HepG2 (cell line): ENCODE measurements around the gene EPN3. TPM values are rescaled to one million over a fixed set of nuclear protein-coding genes. Genes with fewer than 3 reads are reported as not detected.
A peak's percentile ranks its signal among the peaks of the same experiment; 100 is the strongest.

ENCODE experiments used
- ATM ChIP-seq: fragments of 450-650 bp; IDR thresholded peaks from 2 replicates; pipeline ENCODE4 v1.7.1; 2017; ENCODE audit warnings: mild to moderate bottlenecking, borderline replicate concordance
- CENPX ChIP-seq: sonication (generic); formaldehyde crosslinking; IDR thresholded peaks from 2 replicates; pipeline ENCODE4 v1.9.0; 2021; ENCODE audit warnings: mild to moderate bottlenecking, missing genetic modification reagents, moderate library complexity
- FOSL1 ChIP-seq: sonication (generic); formaldehyde crosslinking; IDR thresholded peaks from 2 replicates; pipeline ENCODE4 v1.9.0; 2021; ENCODE audit warnings: missing genetic modification reagents, borderline replicate concordance
- HNRNPUL1 ChIP-seq: fragments of 200-400 bp; formaldehyde crosslinking; IDR thresholded peaks from 2 replicates; pipeline ENCODE4 v1.6.1; 2017; ENCODE audit warnings: low read depth, mild to moderate bottlenecking, low read length, moderate library complexity
- IRF2 ChIP-seq: IDR thresholded peaks from 2 replicates; pipeline ENCODE4 v1.6.1; 2018; ENCODE audit warnings: missing genetic modification reagents, missing compliant biosample characterization
- KDM3A ChIP-seq: IDR thresholded peaks from 2 replicates; pipeline ENCODE4 v1.6.1; 2018; ENCODE audit warnings: low read depth, missing compliant biosample characterization
- NCOR1 ChIP-seq: fragments of 200-600 bp; sonication (generic); IDR thresholded peaks from 2 replicates; pipeline ENCODE4 v1.7.0; 2017; ENCODE audit warnings: antibody characterized with exemption, low read length, borderline replicate concordance
- NFIC ChIP-seq: IDR thresholded peaks from 2 replicates; pipeline ENCODE4 v1.6.1; 2012; ENCODE audit warnings: mild to moderate bottlenecking, low read length, inconsistent platforms
- PHB2 ChIP-seq: fragments of 450-650 bp; IDR thresholded peaks from 2 replicates; pipeline ENCODE4 v1.6.1; 2018; ENCODE audit not compliant: partially characterized antibody
- RFX3 ChIP-seq: IDR thresholded peaks from 2 replicates; pipeline ENCODE4 v1.6.1; 2016; ENCODE audit warnings: missing biosample characterization, missing genetic modification reagents
- SCMH1 ChIP-seq: sonication (generic); formaldehyde crosslinking; IDR thresholded peaks from 2 replicates; pipeline ENCODE4 v1.9.0; 2021; ENCODE audit warnings: missing genetic modification reagents, mild to moderate bottlenecking, borderline replicate concordance
- SP5 ChIP-seq: IDR thresholded peaks from 2 replicates; pipeline ENCODE4 v1.6.1; 2016; ENCODE audit warnings: low read depth, borderline replicate concordance
- ZNF317 ChIP-seq: sonication (generic); formaldehyde crosslinking; IDR thresholded peaks from 2 replicates; pipeline ENCODE4 v1.5.0; 2020; ENCODE audit warnings: mild to moderate bottlenecking, missing genetic modification reagents
- ZNF547 ChIP-seq: sonication (generic); formaldehyde crosslinking; IDR thresholded peaks from 2 replicates; pipeline ENCODE4 v1.5.1; 2020; ENCODE audit warnings: mild to moderate bottlenecking, missing genetic modification reagents
- ZNF703 ChIP-seq: sonication (generic); formaldehyde crosslinking; IDR thresholded peaks from 2 replicates; pipeline ENCODE4 v1.5.1; 2020; ENCODE audit warnings: missing genetic modification reagents, mild to moderate bottlenecking, moderate library complexity, borderline replicate concordance
- polyA plus RNA-seq, 8 experiments: library from polyadenylated mRNA; depleted of rRNA in 3 of 8; stranded (reverse) in 7 of 8; unstranded in 1 of 8; fragments of >200 nt; fragmentation: Illumina TruSeq in 4 of 8; extraction: Trizol in 4 of 8; gene quantifications; 2 replicates each; pipeline versions ENCODE4 v1.2.1 to v1.2.3, GENCODE V29; 2011 to 2016; ENCODE audit warnings: low read depth in 4 of 8, missing spikeins in 1 of 8, mixed read lengths in 1 of 8; ENCODE audit not compliant: insufficient read depth in 1 of 8
- total RNA-seq, 5 experiments: library from RNA; depleted of rRNA; stranded (reverse); fragments of >200 nt; fragmentation: Illumina TruSeq; extraction: Trizol; gene quantifications; 2 replicates each; pipeline ENCODE4 v1.2.3, GENCODE V29; 2016; ENCODE audit warnings: low read depth in 1 of 5
- TF ChIP-seq, protein P1 (sequence below): sonication (generic); formaldehyde crosslinking; IDR thresholded peaks from 2 replicates; pipeline ENCODE4 v1.9.0; 2021; ENCODE audit warnings: mild to moderate bottlenecking, missing genetic modification reagents
- TF ChIP-seq, protein P2 (sequence below): sonication (generic); formaldehyde crosslinking; IDR thresholded peaks from 2 replicates; pipeline ENCODE4 v1.8.0; 2022; ENCODE audit warnings: low read depth, missing genetic modification reagents
- TF ChIP-seq, protein P3 (sequence below): sonication (generic); formaldehyde crosslinking; conservative IDR thresholded peaks from 2 replicates; pipeline ENCODE4 v1.4.0; 2020; ENCODE audit warnings: missing genetic modification reagents
- TF ChIP-seq, protein P4 (sequence below): sonication (generic); formaldehyde crosslinking; conservative IDR thresholded peaks from 2 replicates; pipeline ENCODE4 v1.8.0; 2022; ENCODE audit warnings: low read depth, missing genetic modification reagents

EPN3 gene
- total and polyA plus RNA-seq, 2 of the 13 experiments (the other 11 are each of a cell fraction or from before 2014, with no cell fraction given): 0.11 to 0.95 TPM

DNA sequence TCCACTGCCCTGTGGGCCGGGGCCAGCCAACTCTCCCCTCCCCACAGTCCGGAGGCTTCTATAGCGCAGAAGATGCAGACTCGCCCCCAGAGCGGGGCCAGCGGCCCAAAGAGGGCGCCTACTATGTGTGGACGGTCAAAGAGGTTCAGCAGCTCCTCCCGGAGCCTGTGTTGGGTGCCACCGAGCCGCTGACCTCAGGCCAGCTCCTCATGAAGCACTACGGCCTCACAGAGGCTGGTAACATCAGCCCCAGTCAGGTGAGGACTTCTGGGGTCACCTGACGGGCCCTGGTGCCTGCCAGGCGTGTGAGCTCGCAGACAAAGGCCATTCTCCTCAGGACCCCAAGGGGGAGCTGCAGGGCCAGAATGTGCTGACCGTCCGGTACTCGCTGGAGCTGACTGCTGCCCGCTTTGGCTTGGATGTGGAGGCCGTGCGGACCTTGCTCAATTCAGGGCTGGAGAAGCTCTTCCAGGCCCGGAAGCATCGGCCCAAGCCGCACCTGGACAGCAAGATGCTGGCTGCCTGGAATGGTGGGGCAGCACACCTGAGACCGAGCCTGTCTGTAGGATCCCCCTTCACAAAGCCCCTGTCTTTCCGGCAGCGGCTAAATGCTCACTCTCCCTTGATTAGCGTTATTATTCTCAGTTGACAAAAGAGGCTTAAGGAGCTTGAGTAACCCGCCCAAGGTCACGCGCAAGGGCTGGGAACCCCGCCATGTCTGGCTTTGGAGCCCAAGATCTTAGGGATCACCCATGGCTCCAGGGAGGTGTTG is 18.3 kb downstream of the EPN3 start (continued):
- TF ChIP-seq ATM (no peak), ZNF547 (CRISPR knock-in tag) (peak; percentile 62; the same call in 1 of the 2 replicates), SCMH1 (CRISPR knock-in tag) (no peak), ZNF703 (CRISPR knock-in tag) (no peak), PHB2 (no peak), RFX3 (CRISPR knock-in tag) (no peak), NFIC (no peak), ZNF317 (CRISPR knock-in tag) (no peak), CENPX (CRISPR knock-in tag) (no peak), FOSL1 (CRISPR knock-in tag) (no peak), IRF2 (CRISPR knock-in tag) (peak; percentile 80), SP5 (no peak), KDM3A (CRISPR knock-in tag) (peak; percentile 91), HNRNPUL1 (no peak), NCOR1 (no peak)
- TF ChIP-seq, protein P1, sequence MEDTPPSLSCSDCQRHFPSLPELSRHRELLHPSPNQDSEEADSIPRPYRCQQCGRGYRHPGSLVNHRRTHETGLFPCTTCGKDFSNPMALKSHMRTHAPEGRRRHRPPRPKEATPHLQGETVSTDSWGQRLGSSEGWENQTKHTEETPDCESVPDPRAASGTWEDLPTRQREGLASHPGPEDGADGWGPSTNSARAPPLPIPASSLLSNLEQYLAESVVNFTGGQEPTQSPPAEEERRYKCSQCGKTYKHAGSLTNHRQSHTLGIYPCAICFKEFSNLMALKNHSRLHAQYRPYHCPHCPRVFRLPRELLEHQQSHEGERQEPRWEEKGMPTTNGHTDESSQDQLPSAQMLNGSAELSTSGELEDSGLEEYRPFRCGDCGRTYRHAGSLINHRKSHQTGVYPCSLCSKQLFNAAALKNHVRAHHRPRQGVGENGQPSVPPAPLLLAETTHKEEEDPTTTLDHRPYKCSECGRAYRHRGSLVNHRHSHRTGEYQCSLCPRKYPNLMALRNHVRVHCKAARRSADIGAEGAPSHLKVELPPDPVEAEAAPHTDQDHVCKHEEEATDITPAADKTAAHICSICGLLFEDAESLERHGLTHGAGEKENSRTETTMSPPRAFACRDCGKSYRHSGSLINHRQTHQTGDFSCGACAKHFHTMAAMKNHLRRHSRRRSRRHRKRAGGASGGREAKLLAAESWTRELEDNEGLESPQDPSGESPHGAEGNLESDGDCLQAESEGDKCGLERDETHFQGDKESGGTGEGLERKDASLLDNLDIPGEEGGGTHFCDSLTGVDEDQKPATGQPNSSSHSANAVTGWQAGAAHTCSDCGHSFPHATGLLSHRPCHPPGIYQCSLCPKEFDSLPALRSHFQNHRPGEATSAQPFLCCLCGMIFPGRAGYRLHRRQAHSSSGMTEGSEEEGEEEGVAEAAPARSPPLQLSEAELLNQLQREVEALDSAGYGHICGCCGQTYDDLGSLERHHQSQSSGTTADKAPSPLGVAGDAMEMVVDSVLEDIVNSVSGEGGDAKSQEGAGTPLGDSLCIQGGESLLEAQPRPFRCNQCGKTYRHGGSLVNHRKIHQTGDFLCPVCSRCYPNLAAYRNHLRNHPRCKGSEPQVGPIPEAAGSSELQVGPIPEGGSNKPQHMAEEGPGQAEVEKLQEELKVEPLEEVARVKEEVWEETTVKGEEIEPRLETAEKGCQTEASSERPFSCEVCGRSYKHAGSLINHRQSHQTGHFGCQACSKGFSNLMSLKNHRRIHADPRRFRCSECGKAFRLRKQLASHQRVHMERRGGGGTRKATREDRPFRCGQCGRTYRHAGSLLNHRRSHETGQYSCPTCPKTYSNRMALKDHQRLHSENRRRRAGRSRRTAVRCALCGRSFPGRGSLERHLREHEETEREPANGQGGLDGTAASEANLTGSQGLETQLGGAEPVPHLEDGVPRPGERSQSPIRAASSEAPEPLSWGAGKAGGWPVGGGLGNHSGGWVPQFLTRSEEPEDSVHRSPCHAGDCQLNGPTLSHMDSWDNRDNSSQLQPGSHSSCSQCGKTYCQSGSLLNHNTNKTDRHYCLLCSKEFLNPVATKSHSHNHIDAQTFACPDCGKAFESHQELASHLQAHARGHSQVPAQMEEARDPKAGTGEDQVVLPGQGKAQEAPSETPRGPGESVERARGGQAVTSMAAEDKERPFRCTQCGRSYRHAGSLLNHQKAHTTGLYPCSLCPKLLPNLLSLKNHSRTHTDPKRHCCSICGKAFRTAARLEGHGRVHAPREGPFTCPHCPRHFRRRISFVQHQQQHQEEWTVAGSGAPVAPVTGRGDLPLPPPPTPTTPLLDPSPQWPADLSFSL: peak; percentile 26; the same call in 1 of the 2 replicates
- TF ChIP-seq, protein P2, sequence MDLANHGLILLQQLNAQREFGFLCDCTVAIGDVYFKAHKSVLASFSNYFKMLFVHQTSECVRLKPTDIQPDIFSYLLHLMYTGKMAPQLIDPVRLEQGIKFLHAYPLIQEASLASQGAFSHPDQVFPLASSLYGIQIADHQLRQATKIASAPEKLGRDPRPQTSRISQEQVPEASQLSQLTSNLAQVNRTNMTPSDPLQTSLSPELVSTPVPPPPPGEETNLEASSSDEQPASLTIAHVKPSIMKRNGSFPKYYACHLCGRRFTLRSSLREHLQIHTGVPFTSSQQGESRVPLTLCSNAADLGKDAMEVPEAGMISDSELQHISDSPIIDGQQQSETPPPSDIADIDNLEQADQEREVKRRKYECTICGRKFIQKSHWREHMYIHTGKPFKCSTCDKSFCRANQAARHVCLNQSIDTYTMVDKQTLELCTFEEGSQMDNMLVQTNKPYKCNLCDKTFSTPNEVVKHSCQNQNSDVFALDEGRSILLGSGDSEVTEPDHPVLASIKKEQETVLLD (CRISPR knock-in tag): no peak
- TF ChIP-seq, protein P3, sequence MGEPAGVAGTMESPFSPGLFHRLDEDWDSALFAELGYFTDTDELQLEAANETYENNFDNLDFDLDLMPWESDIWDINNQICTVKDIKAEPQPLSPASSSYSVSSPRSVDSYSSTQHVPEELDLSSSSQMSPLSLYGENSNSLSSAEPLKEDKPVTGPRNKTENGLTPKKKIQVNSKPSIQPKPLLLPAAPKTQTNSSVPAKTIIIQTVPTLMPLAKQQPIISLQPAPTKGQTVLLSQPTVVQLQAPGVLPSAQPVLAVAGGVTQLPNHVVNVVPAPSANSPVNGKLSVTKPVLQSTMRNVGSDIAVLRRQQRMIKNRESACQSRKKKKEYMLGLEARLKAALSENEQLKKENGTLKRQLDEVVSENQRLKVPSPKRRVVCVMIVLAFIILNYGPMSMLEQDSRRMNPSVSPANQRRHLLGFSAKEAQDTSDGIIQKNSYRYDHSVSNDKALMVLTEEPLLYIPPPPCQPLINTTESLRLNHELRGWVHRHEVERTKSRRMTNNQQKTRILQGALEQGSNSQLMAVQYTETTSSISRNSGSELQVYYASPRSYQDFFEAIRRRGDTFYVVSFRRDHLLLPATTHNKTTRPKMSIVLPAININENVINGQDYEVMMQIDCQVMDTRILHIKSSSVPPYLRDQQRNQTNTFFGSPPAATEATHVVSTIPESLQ (CRISPR knock-in tag): no peak
- TF ChIP-seq, protein P4, sequence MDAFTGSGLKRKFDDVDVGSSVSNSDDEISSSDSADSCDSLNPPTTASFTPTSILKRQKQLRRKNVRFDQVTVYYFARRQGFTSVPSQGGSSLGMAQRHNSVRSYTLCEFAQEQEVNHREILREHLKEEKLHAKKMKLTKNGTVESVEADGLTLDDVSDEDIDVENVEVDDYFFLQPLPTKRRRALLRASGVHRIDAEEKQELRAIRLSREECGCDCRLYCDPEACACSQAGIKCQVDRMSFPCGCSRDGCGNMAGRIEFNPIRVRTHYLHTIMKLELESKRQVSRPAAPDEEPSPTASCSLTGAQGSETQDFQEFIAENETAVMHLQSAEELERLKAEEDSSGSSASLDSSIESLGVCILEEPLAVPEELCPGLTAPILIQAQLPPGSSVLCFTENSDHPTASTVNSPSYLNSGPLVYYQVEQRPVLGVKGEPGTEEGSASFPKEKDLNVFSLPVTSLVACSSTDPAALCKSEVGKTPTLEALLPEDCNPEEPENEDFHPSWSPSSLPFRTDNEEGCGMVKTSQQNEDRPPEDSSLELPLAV (CRISPR knock-in tag): no peak
